Thyroid gland (tissue), 4 donors: ENCODE measurements around the gene ATF5. TPM values are rescaled to one million over a fixed set of nuclear protein-coding genes. Genes with fewer than 3 reads are reported as not detected.
"Not testable (repeated sequence)": the region's sequence is repeated elsewhere in the genome, so short reads cannot be mapped to it uniquely, and the experiment has no call there.

Experiments used
- DNase-seq, 2 donors: peaks; one replicate each; pipeline ENCODE4 v3.0.0-alpha.2; 2019
- H3K27ac ChIP-seq, 3 donors: fragments of 200-600 bp; sonication (generic); 1 replicate in 2 of 3; 2 replicates in 1 of 3; pipeline ENCODE4 v1.5.1; 2016 to 2019; ENCODE audit warnings: mild to moderate bottlenecking in 1 of 3, moderate library complexity in 1 of 3
- H3K27me3 ChIP-seq: fragments of 200-600 bp; sonication (generic); one replicate; pipeline ENCODE4 v1.5.1; 2019
- H3K36me3 ChIP-seq, 2 donors: fragments of 200-600 bp; sonication (generic); one replicate each; pipeline ENCODE4 v1.5.1; 2016 to 2019
- H3K4me1 ChIP-seq, 2 donors: fragments of 200-600 bp; sonication (generic); one replicate each; pipeline ENCODE4 v1.5.1; 2017 to 2019
- H3K4me3 ChIP-seq, 3 donors: fragments of 200-600 bp; sonication (generic); replicated peaks in 1 of 3; 1 replicate in 2 of 3; 2 replicates in 1 of 3; pipeline ENCODE4 v1.5.1; 2016; ENCODE audit warnings: mild to moderate bottlenecking in 1 of 3
- H3K9me3 ChIP-seq: fragments of 200-600 bp; sonication (generic); one replicate; pipeline ENCODE4 v1.5.1; 2017
- CTCF ChIP-seq, 6 experiments: fragments of 200-600 bp in 3 of 6; fragments of 450-650 bp in 3 of 6; sonication (generic) in 3 of 6; IDR thresholded peaks; one replicate each; pipeline ENCODE4 v1.5.1; 2016 to 2019; ENCODE audit warnings: antibody characterized with exemption in 6 of 6, mild to moderate bottlenecking in 2 of 6, inconsistent platforms in 1 of 6, moderate library complexity in 1 of 6
- POLR2A ChIP-seq, 2 donors: fragments of 450-650 bp; IDR thresholded peaks; one replicate each; pipeline ENCODE4 v1.6.1; 2017; ENCODE audit warnings: antibody characterized with exemption in 2 of 2, mild to moderate bottlenecking in 2 of 2, moderate library complexity in 1 of 2
- WGBS, 2 donors: methylation state at CpG; one replicate each; pipeline ENCODE4 v1.1.5; 2017; 5-methylcytosine and 5-hydroxymethylcytosine counted together
- intact Hi-C: fragments of 100-400 bp; cut with DNase I; formaldehyde crosslinking; loops from one replicate; pipeline ENCODE4 v1.15.1; 2023
- total RNA-seq, 4 donors: library from RNA; depleted of rRNA; stranded (reverse); fragments of >200 nt; gene quantifications; one replicate each; pipeline ENCODE4 v1.2.3, GENCODE V29; 2016

ATF5 gene
- total RNA-seq, 4 donors from 2014 or later: 6.3 to 17.9 (median 8.0) TPM

- Histone ChIP-seq H3K9me3 (no peaks in the 10 kb centered on the region), H3K4me1 (peaks cover 4 to 5% of the 10 kb centered on the region in 2 donors), H3K4me3 (no peak overlapping the region), H3K27me3 (no peaks in the 10 kb centered on the region), H3K27ac (no peak overlapping the region), H3K36me3 (no peaks in the 10 kb centered on the region)
- DNase-seq: no peak
- intact Hi-C loops: loop anchor here (2.0 kb wide), 1 partner anchor 46 kb away; no protein-coding TSS in a partner anchor
- no peak for TF ChIP-seq CTCF (IDR thresholded peaks at IDR 0.05)
- no peak for TF ChIP-seq POLR2A (IDR thresholded peaks at IDR 0.05)
- WGBS, 2 donors: 56 to 79% methylated on average over 4 of the region's 4 CpGs
These were observed 9.7 kb downstream of the ATF5 start for GRCh38 chr19:49938662-49939061.

GRCh38 chr19:49939721-49940481, 10.9 kb downstream of the ATF5 start:
- H3K9me3 ChIP-seq: no peaks in the 10 kb centered on the region
- WGBS, 2 donors: 53 to 67% methylated on average over 3 to 6 of the region's 7 CpGs
- H3K36me3 ChIP-seq: no peaks in the 10 kb centered on the region
- H3K27me3 ChIP-seq: no peaks in the 10 kb centered on the region
- peaks cover 4 to 5% of the 10 kb centered on the region in 2 donors for H3K4me1 ChIP-seq
- intact Hi-C loops: loop anchor here (2.0 kb wide), 1 partner anchor 45 kb away; no protein-coding TSS in a partner anchor
- TF ChIP-seq CTCF (IDR thresholded peaks at IDR 0.05): no peak
- TF ChIP-seq POLR2A (IDR thresholded peaks at IDR 0.05): no peak
- H3K4me3 ChIP-seq: no peak overlapping the region
- no peak overlapping the region for H3K27ac ChIP-seq
- DNase-seq: no peak

GRCh38 chr19:49940482-49940791, 11.4 kb downstream of the ATF5 start:
- H3K4me1 ChIP-seq: peaks cover 4 to 5% of the 10 kb centered on the region in 2 donors
- no peak overlapping the region for H3K27ac ChIP-seq
- 92 to 93% methylated on average over 5 of the region's 5 CpGs for whole genome bisulfite sequencing, 2 donors
- no peak for DNase-seq
- no peak for TF ChIP-seq CTCF (IDR thresholded peaks at IDR 0.05)
- TF ChIP-seq POLR2A (IDR thresholded peaks at IDR 0.05): no peak
- intact Hi-C loops: no loop called here
- H3K4me3 ChIP-seq: no peak overlapping the region
- no peaks in the 10 kb centered on the region for H3K36me3 ChIP-seq
- no peaks in the 10 kb centered on the region for H3K27me3 ChIP-seq
- no peaks in the 10 kb centered on the region for H3K9me3 ChIP-seq

- 85 to 96% methylated on average over 5 of the region's 5 CpGs for WGBS, 2 donors
- intact Hi-C loops: not testable (repeated sequence)
These were observed 15.6 kb downstream of the ATF5 start for GRCh38 chr19:49944567-49944966.

GRCh38 chr19:49946415-49946814, 17.4 kb downstream of the ATF5 start:
- 90 to 97% methylated on average over 8 of the region's 8 CpGs for WGBS, 2 donors
- no peak for DNase-seq
- intact Hi-C loops: no loop called here

More at GRCh38 chr19:49944567-49944966, 15.6 kb downstream of the ATF5 start:
- not testable (repeated sequence) for H3K36me3 ChIP-seq, H3K27ac ChIP-seq, H3K27me3 ChIP-seq, DNase-seq, H3K4me3 ChIP-seq, H3K4me1 ChIP-seq, H3K9me3 ChIP-seq

More at GRCh38 chr19:49946415-49946814, 17.4 kb downstream of the ATF5 start:
- no peak overlapping the region for H3K4me3 ChIP-seq
- peaks cover 0 to under 1% of the 10 kb centered on the region in 2 donors for H3K4me1 ChIP-seq
- no peaks in the 10 kb centered on the region for H3K27me3 ChIP-seq
- no peaks in the 10 kb centered on the region for H3K36me3 ChIP-seq
- no peak overlapping the region for H3K27ac ChIP-seq
- no peaks in the 10 kb centered on the region for H3K9me3 ChIP-seq
- TF ChIP-seq CTCF (IDR thresholded peaks at IDR 0.05): no peak
- no peak for TF ChIP-seq POLR2A (IDR thresholded peaks at IDR 0.05)
